ENCODE results near the gene KIR3DL2.
"Not testable (repeated sequence)": the region's sequence is repeated elsewhere in the genome, so short reads cannot be mapped to it uniquely, and the experiment has no call there.

KIR3DL2 gene

GRCh38 chr19:54850061-54850640 is at the start of gene KIR3DL2:
KIR3DL2 (plus strand) TSS chr19:54850443; CDS start chr19:54850476, 33 bp downstream.
- DNase-seq (ENCODE audit: low spot score): not testable (repeated sequence)

GRCh38 chr19:54803410-54803809 is 46.8 kb upstream of the KIR3DL2 start, which contains the start of gene KIR2DL4:
KIR2DL4 (plus strand) TSS chr19:54803610; CDS start chr19:54803652, 42 bp downstream.
- DNase-seq (ENCODE audit: low spot score): no peak

- no peak for DNase-seq (ENCODE audit: low spot score)
Measured at GRCh38 chr19:54804101-54804500, 46.1 kb upstream of the KIR3DL2 start.

- DNase-seq (ENCODE audit: low spot score): no peak
Measured at GRCh38 chr19:54804571-54804970, 45.7 kb upstream of the KIR3DL2 start.

- no peak for DNase-seq (ENCODE audit: low spot score)
Measured at GRCh38 chr19:54805665-54806515, 44.4 kb upstream of the KIR3DL2 start.

- no peak for DNase-seq (ENCODE audit: low spot score)
Measured at GRCh38 chr19:54806516-54806838, 43.8 kb upstream of the KIR3DL2 start.

GRCh38 chr19:54814571-54814970 is 35.7 kb upstream of the KIR3DL2 start:
- not testable (repeated sequence) for DNase-seq (ENCODE audit: low spot score)

- DNase-seq (ENCODE audit: low spot score): not testable (repeated sequence)
Measured at GRCh38 chr19:54816251-54816650, 34.0 kb upstream of the KIR3DL2 start, which contains the start of gene KIR3DL1. KIR3DL1 (plus strand) TSS chr19:54816468.

- DNase-seq (ENCODE audit: low spot score): no peak
Measured at GRCh38 chr19:54817670-54818536, 32.3 kb upstream of the KIR3DL2 start.

- DNase-seq (ENCODE audit: low spot score): not testable (repeated sequence)
Measured at GRCh38 chr19:54824416-54824815, 25.8 kb upstream of the KIR3DL2 start.

- DNase-seq (ENCODE audit: low spot score): not testable (repeated sequence)
Measured at GRCh38 chr19:54825326-54825725, 24.9 kb upstream of the KIR3DL2 start.

GRCh38 chr19:54828064-54828463 is 22.2 kb upstream of the KIR3DL2 start:
- not testable (repeated sequence) for DNase-seq (ENCODE audit: low spot score)

- not testable (repeated sequence) for DNase-seq (ENCODE audit: low spot score)
Measured at GRCh38 chr19:54832496-54832895, 17.7 kb upstream of the KIR3DL2 start, which contains the start of gene KIR2DS4. KIR2DS4 (plus strand) TSS chr19:54832676.

- not testable (repeated sequence) for DNase-seq (ENCODE audit: low spot score)
Measured at GRCh38 chr19:54835126-54835525, 15.1 kb upstream of the KIR3DL2 start.

GRCh38 chr19:54837522-54837921 is 12.7 kb upstream of the KIR3DL2 start:
- DNase-seq (ENCODE audit: low spot score): not testable (repeated sequence)

GRCh38 chr19:54843171-54843570 is 7.1 kb upstream of the KIR3DL2 start:
- DNase-seq (ENCODE audit: low spot score): not testable (repeated sequence)

GRCh38 chr19:54850930-54851329 is 687 bp downstream of the KIR3DL2 start:
- DNase-seq (ENCODE audit: low spot score): no peak

GRCh38 chr19:54851353-54851752 is 1.1 kb downstream of the KIR3DL2 start:
- DNase-seq (ENCODE audit: low spot score): no peak

GRCh38 chr19:54855241-54855640 is 5.0 kb downstream of the KIR3DL2 start:
- DNase-seq (ENCODE audit: low spot score): not testable (repeated sequence)

- not testable (repeated sequence) for DNase-seq (ENCODE audit: low spot score)
Measured at GRCh38 chr19:54858476-54858875, 8.2 kb downstream of the KIR3DL2 start.

GRCh38 chr19:54859421-54859820 is 9.2 kb downstream of the KIR3DL2 start:
- not testable (repeated sequence) for DNase-seq (ENCODE audit: low spot score)

GRCh38 chr19:54863459-54863858 is 13.2 kb downstream of the KIR3DL2 start:
- not testable (repeated sequence) for DNase-seq (ENCODE audit: low spot score)

Data from CD4-positive, alpha-beta T cell treated with Interleukin-15 for 4 hours (primary cell).